Lung (tissue), 12 donors: ENCODE results near the gene TBC1D2. TPM values are rescaled to one million over a fixed set of nuclear protein-coding genes. Genes with fewer than 3 reads are reported as not detected.

Experiments
- ATAC-seq: fragments of 200-7000 bp; cut with Tn5 transposase; one replicate; pipeline ENCODE4 v1.9.1; 2020; ENCODE audit warnings: moderate number of reproducible peaks; ENCODE audit not compliant: insufficient read depth, low FRiP score
- DNase-seq, 3 donors: peaks; one replicate each; pipeline ENCODE4 v3.0.0-alpha.2; 2013 to 2017
- H3K27ac ChIP-seq, 2 donors: one replicate each; pipeline ENCODE4 v1.5.1; 2013; ENCODE audit warnings: mild to moderate bottlenecking in 2 of 2, moderate library complexity in 2 of 2, control low read depth in 1 of 2, inconsistent platforms in 1 of 2, low read depth in 1 of 2, low read length in 1 of 2
- H3K27me3 ChIP-seq, 3 donors: one replicate each; pipeline ENCODE4 v1.5.1; 2013; ENCODE audit warnings: low read length in 2 of 3; ENCODE audit not compliant: control insufficient read depth in 3 of 3, insufficient read depth in 3 of 3
- H3K36me3 ChIP-seq, 4 donors: one replicate each; pipeline ENCODE4 v1.5.1; 2013; ENCODE audit warnings: low read length in 4 of 4, mild to moderate bottlenecking in 1 of 4, moderate library complexity in 1 of 4; ENCODE audit not compliant: control insufficient read depth in 4 of 4, insufficient read depth in 4 of 4
- H3K4me1 ChIP-seq, 5 donors: one replicate each; pipeline ENCODE4 v1.5.1; 2013; ENCODE audit warnings: low read length in 5 of 5, mild to moderate bottlenecking in 2 of 5, moderate library complexity in 1 of 5; ENCODE audit not compliant: control insufficient read depth in 5 of 5, insufficient read depth in 5 of 5
- H3K4me3 ChIP-seq: one replicate; pipeline ENCODE4 v1.5.1; 2013; ENCODE audit warnings: mild to moderate bottlenecking, control low read depth, moderate library complexity
- H3K9ac ChIP-seq, 2 donors: one replicate each; pipeline ENCODE4 v1.5.1; 2013; ENCODE audit warnings: low read length in 2 of 2, control low read depth in 1 of 2; ENCODE audit not compliant: insufficient read depth in 1 of 2
- H3K9me3 ChIP-seq, 4 donors: one replicate each; pipeline ENCODE4 v1.5.1; 2013; ENCODE audit warnings: low read length in 3 of 4, mild to moderate bottlenecking in 1 of 4, moderate library complexity in 1 of 4; ENCODE audit not compliant: control insufficient read depth in 4 of 4, insufficient read depth in 3 of 4
- CTCF ChIP-seq: IDR thresholded peaks from 2 replicates; pipeline ENCODE4 v1.5.1; 2012; ENCODE audit warnings: mild to moderate bottlenecking; ENCODE audit errors: control extremely low read depth, extremely low read depth
- WGBS, 2 donors: extraction: QIAGEN DNeasy Blood & Tissue Kit; methylation state at CpG; one replicate each; pipeline ENCODE4 v1.1.7; 2013; 5-methylcytosine and 5-hydroxymethylcytosine counted together
- polyA plus RNA-seq, 2 donors: library from polyadenylated mRNA; stranded (reverse); fragments of 200-250 nt; gene quantifications; one replicate each; pipeline ENCODE4 v1.2.1, GENCODE V29; 2013
- total RNA-seq, 2 donors: library from RNA; depleted of rRNA in 1 of 2; stranded (reverse); fragments of >200 nt in 1 of 2; gene quantifications; one replicate each; pipeline ENCODE4 v1.2.1, GENCODE V29; 2014 to 2021
- donor health status: control.
- donor health status: control.
- donor health status: Bipolar disorder and iron deficiency.
- donor health status: healthy.
- donor health status: DM: yes; HTN: yes; CAD: no.

Gene TBC1D2
- total and polyA plus RNA-seq, 4 donors = 31.3 to 73.0 (median 56.1) TPM

DNA sequence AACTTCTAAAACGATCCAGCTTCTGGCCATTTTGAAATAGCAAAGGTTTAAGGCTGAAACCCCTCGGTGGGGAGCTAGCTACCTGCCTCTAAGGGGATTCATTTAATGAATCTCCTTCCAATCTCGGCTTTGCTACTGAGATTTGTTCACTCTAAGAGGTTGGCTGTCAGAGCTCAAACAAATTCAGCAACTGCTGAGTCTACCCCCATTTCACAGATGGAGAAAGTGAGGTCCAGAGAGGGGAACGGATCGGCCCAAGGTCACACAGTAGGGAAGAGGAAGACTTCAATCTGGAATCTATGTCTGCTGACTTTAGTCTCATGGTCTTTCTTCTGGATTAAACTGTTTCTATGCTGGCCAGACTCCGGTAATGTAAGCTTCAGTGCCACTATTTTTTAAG, 66.0 kb downstream of the TBC1D2 start:
- WGBS, 2 donors = 84 to 88% methylated on average over 6 of the region's 6 CpGs
- no peak for ATAC-seq

GRCh38 chr9:98187926-98188325, 67.5 kb downstream of the TBC1D2 start:
- Histone ChIP-seq H3K27me3 (no peaks in the 10 kb centered on the region), H3K4me1 (peaks cover 0 to 7% (median 0%) of the 10 kb centered on the region in 5 donors), H3K4me3 (no peak overlapping the region), H3K9me3 (no peaks in the 10 kb centered on the region), H3K27ac (no peak overlapping the region), H3K9ac (no peak overlapping the region), H3K36me3 (no peaks in the 10 kb centered on the region)
- no peak for TF ChIP-seq CTCF
- 85 to 88% methylated on average over 5 of the region's 5 CpGs for WGBS, 2 donors
- no peak for ATAC-seq
- no peak for DNase-seq

More for the DNA sequence above, 66.0 kb downstream of the TBC1D2 start:
- H3K27ac ChIP-seq = no peak overlapping the region
- no peak overlapping the region for H3K9ac ChIP-seq
- H3K4me3 ChIP-seq = no peak overlapping the region
- H3K9me3 ChIP-seq = no peaks in the 10 kb centered on the region
- no peaks in the 10 kb centered on the region for H3K27me3 ChIP-seq
- H3K36me3 ChIP-seq = no peaks in the 10 kb centered on the region
- DNase-seq = no peak
- no peak for TF ChIP-seq CTCF
- peaks cover 0 to 9% (median 0%) of the 10 kb centered on the region in 5 donors for H3K4me1 ChIP-seq

DNA sequence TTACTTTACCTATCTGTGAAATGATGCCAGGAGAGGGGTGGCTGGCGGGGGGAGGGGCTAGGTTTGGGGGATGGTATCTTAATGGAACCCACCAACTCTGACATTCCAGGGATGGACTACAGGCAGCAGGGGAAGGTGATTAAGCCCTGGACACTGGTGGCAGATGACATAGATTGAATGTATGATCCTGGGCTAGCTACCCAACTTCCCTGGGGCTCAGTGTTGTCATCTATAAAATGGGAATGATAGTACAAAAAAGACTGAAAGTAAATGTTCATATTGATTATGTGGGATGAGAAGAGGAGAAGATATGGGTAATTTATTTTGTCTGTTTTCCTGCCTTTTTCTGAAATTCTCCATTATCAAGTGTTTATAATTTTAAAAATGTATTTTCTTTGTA, 69.2 kb downstream of the TBC1D2 start:
- H3K4me1 ChIP-seq = peaks cover 0 to 8% (median 0%) of the 10 kb centered on the region in 5 donors
- WGBS, 2 donors = 43 to 95% methylated on average over 1 of the region's 1 CpG
- no peak overlapping the region for H3K27ac ChIP-seq
- no peaks in the 10 kb centered on the region for H3K36me3 ChIP-seq
- H3K27me3 ChIP-seq = no peaks in the 10 kb centered on the region
- no peak overlapping the region for H3K9ac ChIP-seq
- H3K4me3 ChIP-seq = no peak overlapping the region
- DNase-seq (no peak), ATAC-seq (no peak)
- no peak for TF ChIP-seq CTCF
- H3K9me3 ChIP-seq = no peaks in the 10 kb centered on the region

DNA sequence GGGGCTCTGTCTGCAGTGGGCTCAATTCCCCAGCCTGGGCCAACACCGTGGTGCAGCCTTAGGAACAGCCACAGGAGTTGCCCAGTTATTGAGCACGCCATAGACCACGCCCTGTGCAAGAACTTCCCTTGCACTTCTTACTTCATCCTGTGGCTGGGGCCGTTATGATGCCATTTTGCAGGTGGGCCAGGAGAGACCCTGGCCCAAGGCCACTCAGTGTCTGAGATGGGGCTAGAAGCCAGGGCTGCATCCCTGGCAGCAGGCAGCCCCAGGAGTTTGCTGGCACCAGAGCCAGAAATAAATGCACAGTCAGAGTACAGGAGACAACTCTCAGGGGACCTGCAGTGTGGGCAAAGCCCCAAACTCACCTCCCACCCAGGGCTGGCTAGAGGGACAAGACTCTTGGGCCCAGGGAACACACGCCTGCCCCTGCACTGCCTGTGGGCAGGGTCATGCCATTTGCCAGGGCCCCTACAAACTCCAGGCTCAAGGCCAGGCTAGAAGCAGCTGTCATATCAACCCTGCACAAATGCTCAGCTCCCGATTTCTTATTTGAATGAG, 69.8 kb downstream of the TBC1D2 start:
- Histone ChIP-seq H3K9me3 (no peaks in the 10 kb centered on the region), H3K4me3 (no peak overlapping the region), H3K27me3 (no peaks in the 10 kb centered on the region), H3K4me1 (peaks cover 0 to 8% (median 0%) of the 10 kb centered on the region in 5 donors), H3K36me3 (no peaks in the 10 kb centered on the region), H3K27ac (no peak overlapping the region), H3K9ac (no peak overlapping the region)
- 35 to 60% methylated on average over 6 of the region's 6 CpGs for WGBS, 2 donors
- no peak for TF ChIP-seq CTCF
- ATAC-seq (no peak), DNase-seq (no peak)
